GM18505 (cell line): ENCODE data around the gene AFP.

Experiments used
- ATAC-seq: cut with Tn5 transposase; IDR thresholded peaks from one replicate; pipeline ENCODE4 v1.9.1; 2021; ENCODE audit not compliant: unreplicated experiment
- POLR2A ChIP-seq: IDR thresholded peaks from 4 replicates; pipeline ENCODE4 v1.6.1; 2011; ENCODE audit warnings: borderline replicate concordance; ENCODE audit not compliant: insufficient read depth, insufficient read length; ENCODE audit errors: extremely low read depth

Gene AFP

GRCh38 chr4:73438048-73438447 lies 2.0 kb downstream of the AFP start:
- no peak for TF ChIP-seq POLR2A

DNA sequence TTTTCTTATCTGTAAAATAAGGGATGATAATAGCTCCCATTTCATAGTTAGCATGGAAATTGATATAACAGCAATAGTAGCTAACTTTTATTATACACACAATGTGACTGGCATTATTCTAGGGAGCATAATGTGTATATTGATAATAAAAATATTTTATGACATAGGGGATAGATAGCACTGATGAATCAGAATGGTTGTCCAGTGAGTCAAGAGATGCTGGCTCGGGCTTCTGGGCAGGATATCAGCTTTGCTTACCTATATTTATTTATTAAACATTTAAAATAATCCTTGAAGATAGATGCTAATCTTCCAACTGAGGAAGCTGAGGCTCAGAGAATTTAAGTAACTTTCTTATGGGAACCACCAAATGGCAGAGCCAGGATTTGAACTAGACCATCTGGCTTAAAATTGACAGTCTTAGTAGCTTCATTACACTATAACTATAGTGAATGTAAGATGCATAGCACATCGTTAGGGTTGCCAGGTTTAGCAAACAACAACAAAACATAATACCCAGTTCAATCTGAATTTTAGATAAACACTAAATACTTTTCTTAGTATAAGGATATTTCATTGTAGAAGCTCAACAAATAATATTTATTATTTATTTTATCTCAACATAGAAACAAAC lies 2.7 kb downstream of the AFP start:
- ATAC-seq = no peak
- no peak for TF ChIP-seq POLR2A

More at GRCh38 chr4:73438048-73438447, 2.0 kb downstream of the AFP start:
- ATAC-seq = no peak

GRCh38 chr4:73439445-73439844 lies 3.4 kb downstream of the AFP start:
- ATAC-seq = no peak
- TF ChIP-seq POLR2A = no peak

DNA sequence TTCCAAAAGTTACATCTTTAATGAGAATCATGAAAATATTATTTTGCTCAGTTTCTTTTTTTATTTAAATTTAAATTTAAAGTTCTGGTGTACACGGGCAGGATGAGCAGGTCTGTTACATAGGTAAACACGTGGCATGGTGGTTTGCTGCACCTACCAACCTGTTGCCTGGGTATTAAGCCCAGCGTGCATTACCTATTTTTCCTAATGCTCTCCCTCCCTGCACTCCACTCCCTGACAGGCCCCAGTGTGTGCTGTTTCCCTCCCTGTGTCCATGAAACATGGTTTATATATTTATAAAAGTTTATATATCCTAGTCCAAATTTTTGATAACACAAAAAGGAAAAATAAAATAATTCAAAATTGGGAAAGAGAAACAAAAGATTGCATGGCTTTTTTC lies 4.0 kb downstream of the AFP start:
- no peak for TF ChIP-seq POLR2A
- ATAC-seq = no peak

- ATAC-seq = no peak
- TF ChIP-seq POLR2A = no peak
Measured at GRCh38 chr4:73440653-73441052, 4.6 kb downstream of the AFP start.

- ATAC-seq = no peak
- no peak for TF ChIP-seq POLR2A
Measured at GRCh38 chr4:73442275-73442674, 6.3 kb downstream of the AFP start.

DNA sequence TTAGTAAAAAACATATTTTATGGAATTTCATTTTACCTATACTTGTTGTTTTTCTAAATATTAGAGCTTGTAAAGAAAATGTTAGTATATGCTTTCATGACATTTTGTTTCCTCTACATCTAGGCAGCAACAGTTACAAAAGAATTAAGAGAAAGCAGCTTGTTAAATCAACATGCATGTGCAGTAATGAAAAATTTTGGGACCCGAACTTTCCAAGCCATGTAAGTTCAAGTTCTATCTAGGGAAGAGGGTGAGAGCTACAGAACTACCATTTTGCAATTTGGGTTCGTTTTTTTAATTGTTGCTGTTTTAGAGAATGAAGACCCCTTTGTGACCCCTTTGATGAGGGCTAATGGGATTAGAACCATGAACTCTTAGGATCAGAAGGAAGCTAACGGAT lies 7.2 kb downstream of the AFP start:
- TF ChIP-seq POLR2A = no peak
- no peak for ATAC-seq

- ATAC-seq = no peak
- TF ChIP-seq POLR2A = no peak
Measured at GRCh38 chr4:73445383-73446335, 9.6 kb downstream of the AFP start.

GRCh38 chr4:73446336-73446938 lies 10.4 kb downstream of the AFP start:
- ATAC-seq = peak; percentile 99
- no peak for TF ChIP-seq POLR2A

DNA sequence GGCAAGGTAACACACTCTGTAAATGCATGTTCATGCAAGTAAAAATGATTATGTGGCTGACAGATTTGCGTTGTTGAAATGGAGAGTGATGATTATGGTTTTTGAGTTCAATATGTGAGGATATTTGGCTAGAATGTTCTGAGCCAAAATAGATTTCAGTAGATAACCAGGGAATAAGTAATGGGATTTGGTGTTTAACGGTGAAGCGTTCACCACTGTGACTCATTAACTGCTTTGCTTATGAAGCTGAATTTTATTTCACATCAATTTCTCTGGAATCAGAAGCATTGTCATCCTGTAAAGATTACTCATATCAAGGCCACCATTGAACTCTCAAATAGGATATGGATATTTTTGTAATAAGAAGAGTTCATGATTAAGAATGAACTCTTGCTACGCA lies 11.7 kb downstream of the AFP start:
- ATAC-seq = no peak
- no peak for TF ChIP-seq POLR2A

DNA sequence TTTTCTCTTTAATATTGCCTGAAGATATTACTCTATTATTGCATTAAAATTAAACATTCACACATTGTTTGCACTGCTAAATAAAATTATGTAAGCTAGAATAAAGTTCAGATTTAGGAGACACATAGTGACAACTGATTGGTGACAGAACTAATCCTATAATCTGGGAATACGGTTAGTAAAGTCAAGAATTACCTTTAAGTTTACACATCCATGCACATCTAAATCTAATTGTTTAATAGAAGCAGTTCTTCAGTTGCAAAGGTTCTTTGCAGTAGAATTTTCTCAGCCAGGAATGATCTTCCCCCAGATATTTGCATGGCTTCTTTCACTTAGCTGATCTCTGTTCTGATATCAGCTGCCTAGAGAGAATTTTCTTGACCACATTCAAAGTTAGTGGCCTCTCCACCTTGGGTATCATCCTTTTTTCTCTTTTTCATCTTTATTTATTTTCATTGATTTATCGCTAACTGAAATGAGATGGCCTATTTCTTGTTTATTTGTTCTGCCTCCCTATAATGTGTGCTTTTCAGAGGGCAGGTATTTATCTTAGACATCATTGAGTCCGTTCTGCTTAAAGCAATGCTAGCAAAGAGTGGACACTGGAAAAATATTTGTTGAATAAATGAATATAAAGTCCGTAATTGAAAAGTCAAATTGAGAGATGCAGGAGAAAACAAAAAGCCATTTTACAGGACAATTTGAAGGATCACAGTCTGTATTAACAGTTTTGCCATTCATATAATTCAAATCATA lies 12.6 kb downstream of the AFP start:
- no peak for ATAC-seq
- no peak for TF ChIP-seq POLR2A

DNA sequence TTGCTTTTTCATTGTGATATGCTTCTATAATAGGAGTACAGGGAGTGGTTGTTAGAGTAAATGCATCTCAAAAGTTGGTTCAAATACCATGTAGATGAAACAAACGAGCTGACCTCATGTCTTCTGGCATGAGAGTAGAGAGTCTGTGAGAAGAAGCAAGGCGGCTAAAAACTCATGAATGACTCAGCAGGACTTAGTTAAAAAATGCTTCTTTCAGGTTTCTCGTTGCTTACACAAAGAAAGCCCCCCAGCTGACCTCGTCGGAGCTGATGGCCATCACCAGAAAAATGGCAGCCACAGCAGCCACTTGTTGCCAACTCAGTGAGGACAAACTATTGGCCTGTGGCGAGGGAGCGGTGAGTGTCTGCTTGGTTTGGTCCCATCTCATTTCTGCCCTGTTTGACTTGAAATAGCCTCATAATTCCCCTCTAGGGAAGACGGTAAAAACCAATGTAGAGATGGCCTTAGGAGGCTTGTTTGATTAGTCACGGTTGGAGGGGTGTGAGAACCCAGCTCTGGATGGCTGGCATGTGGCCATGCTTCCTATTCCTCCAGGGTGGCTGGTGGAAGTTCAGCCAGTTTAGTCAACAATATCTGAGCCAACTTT lies 14.5 kb downstream of the AFP start:
- ATAC-seq = no peak
- TF ChIP-seq POLR2A = no peak

DNA sequence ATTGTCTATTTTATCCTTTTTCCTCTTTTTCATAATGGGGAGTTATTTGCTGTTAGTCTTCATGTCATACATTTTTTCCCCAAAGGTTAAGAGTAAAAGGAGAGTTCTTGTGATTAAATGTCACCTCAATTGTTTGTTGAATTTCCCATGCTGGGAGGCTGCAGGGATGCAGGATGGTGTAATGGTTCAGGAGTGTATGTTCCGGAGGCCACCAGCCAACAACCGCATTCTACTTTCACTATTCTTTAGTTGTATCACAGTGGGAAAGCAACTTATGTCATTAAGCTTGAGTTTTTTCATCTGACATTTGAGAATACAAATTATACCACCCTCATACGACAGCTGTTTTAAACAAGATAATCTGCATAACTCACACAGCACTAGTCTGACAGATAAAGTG lies 15.4 kb downstream of the AFP start:
- ATAC-seq = no peak
- no peak for TF ChIP-seq POLR2A

- ATAC-seq = no peak
- no peak for TF ChIP-seq POLR2A
Measured at GRCh38 chr4:73451981-73452747, 16.1 kb downstream of the AFP start.
